H1 (cell line): ENCODE data around the gene IGSF23. TPM values are rescaled to one million over a fixed set of nuclear protein-coding genes. Genes with fewer than 3 reads are reported as not detected.

Experiments
- CTCF ChIA-PET: fragments of 300-600 bp; sonication (Branson Sonifier 250); formaldehyde crosslinking; loops from one replicate; lab custom pipeline; 2021; ENCODE audit not compliant: partially characterized antibody; lab: Charles Lee
- POLR2A ChIA-PET: fragments of 300-600 bp; sonication (Branson Sonifier 250); formaldehyde crosslinking; loops from one replicate; lab custom pipeline; 2021; ENCODE audit warnings: inconsistent platforms; ENCODE audit not compliant: partially characterized antibody; lab: Charles Lee
- DNase-seq, 2 experiments: peaks; one replicate each; pipeline versions ENCODE4 v3.0.0 to v3.0.0-alpha.2; 2010 to 2022; ENCODE audit warnings: low spot score in 2 of 2, low read depth in 1 of 2, mixed read lengths in 1 of 2
- FAIRE-seq: peaks from 2 replicates; lab custom pipeline; 2011; peaks lifted over from hg19 to GRCh38; lab: Jason Lieb, UNC
- H2AFZ ChIP-seq: 2 replicates; pipeline ENCODE4 v1.8.1; 2012; ENCODE audit warnings: low read length, inconsistent platforms
- H2AK5ac ChIP-seq: 2 replicates; pipeline ENCODE4 v1.6.1; 2013; ENCODE audit warnings: low read depth, low read length
- H2BK120ac ChIP-seq: replicated peaks from 2 replicates; pipeline ENCODE3; 2013; ENCODE audit warnings: low read depth, low read length, inconsistent platforms
- H2BK12ac ChIP-seq: 2 replicates; pipeline ENCODE4 v1.6.1; 2013; ENCODE audit warnings: low read depth, low read length
- H2BK15ac ChIP-seq: 2 replicates; pipeline ENCODE4 v1.6.1; 2013; ENCODE audit warnings: low read length
- H2BK20ac ChIP-seq: 2 replicates; pipeline ENCODE4 v1.6.1; 2013; ENCODE audit warnings: low read length
- H2BK5ac ChIP-seq: 2 replicates; pipeline ENCODE4 v1.6.1; 2013; ENCODE audit warnings: low read depth, low read length
- H3K14ac ChIP-seq: 2 replicates; pipeline ENCODE4 v1.6.1; 2013; ENCODE audit warnings: inconsistent platforms; ENCODE audit not compliant: insufficient read length
- H3K18ac ChIP-seq: 2 replicates; pipeline ENCODE4 v1.6.1; 2013; ENCODE audit warnings: low read length; ENCODE audit errors: extremely low read depth
- H3K23ac ChIP-seq: 2 replicates; pipeline ENCODE4 v1.6.1; 2013; ENCODE audit warnings: inconsistent platforms; ENCODE audit not compliant: insufficient read length
- H3K23me2 ChIP-seq: 2 replicates; pipeline ENCODE4 v1.6.1; 2013; ENCODE audit warnings: low read depth, low read length
- H3K27ac ChIP-seq: 2 replicates; pipeline ENCODE4 v1.6.1; 2011; ENCODE audit warnings: low read depth, low read length, inconsistent platforms
- H3K27me3 ChIP-seq, 4 experiments: replicated peaks in 1 of 4; 1 replicate in 1 of 4; 2 replicates in 3 of 4; pipeline versions ENCODE4 v1.6.1 to v1.8.1; 2011 to 2013; ENCODE audit warnings: low read length in 3 of 4, mild to moderate bottlenecking in 3 of 4, inconsistent platforms in 2 of 4, mixed read lengths in 2 of 4, moderate library complexity in 1 of 4; ENCODE audit not compliant: control insufficient read depth in 3 of 4, insufficient read depth in 3 of 4; ENCODE audit errors: extremely low read depth in 1 of 4
- H3K36me3 ChIP-seq, 4 experiments: 2 replicates each; pipeline versions ENCODE4 v1.6.1 to v1.8.1; 2011 to 2013; ENCODE audit warnings: mild to moderate bottlenecking in 4 of 4, low read length in 3 of 4, moderate library complexity in 2 of 4, control low read depth in 1 of 4, inconsistent platforms in 1 of 4; ENCODE audit not compliant: insufficient read depth in 4 of 4, control insufficient read depth in 2 of 4
- H3K4ac ChIP-seq: replicated peaks from 2 replicates; pipeline ENCODE3; 2013; ENCODE audit warnings: low read length, low read depth, mixed read lengths, inconsistent platforms; ENCODE audit not compliant: insufficient read length
- H3K4me1 ChIP-seq, 4 experiments: replicated peaks in 1 of 4; 1 replicate in 1 of 4; 2 replicates in 3 of 4; pipeline versions ENCODE4 v1.6.1 to v1.8.1; 2011 to 2013; ENCODE audit warnings: low read length in 3 of 4, inconsistent platforms in 2 of 4, mixed read lengths in 1 of 4; ENCODE audit not compliant: insufficient read depth in 4 of 4, control insufficient read depth in 3 of 4
- H3K4me2 ChIP-seq, 2 experiments: 2 replicates each; pipeline versions ENCODE4 v1.6.1 to v1.8.1; 2011 to 2013; ENCODE audit warnings: low read depth in 2 of 2, low read length in 2 of 2, control low read depth in 1 of 2, inconsistent platforms in 1 of 2, mild to moderate bottlenecking in 1 of 2; ENCODE audit not compliant: insufficient read depth in 1 of 2
- H3K4me3 ChIP-seq, 4 experiments: fragments of 200-600, 300-600 bp in 1 of 4; sonication (generic), shearing (Covaris generic), sonication (Bioruptor Twin) in 1 of 4; 2 replicates each; pipeline versions ENCODE4 v1.5.1 to v1.8.1; 2011 to 2016; ENCODE audit warnings: low read length in 4 of 4, low read depth in 3 of 4, control low read depth in 2 of 4, inconsistent platforms in 2 of 4, mild to moderate bottlenecking in 2 of 4, mixed read lengths in 1 of 4, moderate library complexity in 1 of 4; ENCODE audit not compliant: insufficient read depth in 2 of 4; ENCODE audit errors: extremely low read depth in 1 of 4
- H3K56ac ChIP-seq: replicated peaks from 2 replicates; pipeline ENCODE3; 2013; ENCODE audit warnings: low read depth, mild to moderate bottlenecking, mixed read lengths, low read length, inconsistent platforms; ENCODE audit not compliant: insufficient read length
- H3K79me1 ChIP-seq: 2 replicates; pipeline ENCODE4 v1.6.1; 2013; ENCODE audit warnings: low read depth, low read length, control low read depth
- H3K79me2 ChIP-seq, 2 experiments: 2 replicates each; pipeline versions ENCODE4 v1.6.1 to v1.8.1; 2012 to 2013; ENCODE audit warnings: low read length in 2 of 2, mild to moderate bottlenecking in 2 of 2, inconsistent platforms in 1 of 2; ENCODE audit not compliant: insufficient read depth in 2 of 2, control insufficient read depth in 1 of 2
- H3K9ac ChIP-seq, 4 experiments: replicated peaks in 1 of 4; 1 replicate in 1 of 4; 2 replicates in 3 of 4; pipeline versions ENCODE4 v1.6.1 to v1.8.1; 2011 to 2013; ENCODE audit warnings: low read depth in 3 of 4, low read length in 3 of 4, control low read depth in 2 of 4, mild to moderate bottlenecking in 2 of 4, moderate library complexity in 2 of 4, inconsistent platforms in 1 of 4; ENCODE audit errors: extremely low read depth in 1 of 4
- H3K9me3 ChIP-seq, 2 experiments: 2 replicates each; pipeline versions ENCODE4 v1.6.1 to v1.8.1; 2012 to 2013; ENCODE audit warnings: mild to moderate bottlenecking in 2 of 2, moderate library complexity in 2 of 2, control low read depth in 1 of 2, inconsistent platforms in 1 of 2, low read depth in 1 of 2, low read length in 1 of 2, mixed read lengths in 1 of 2; ENCODE audit not compliant: insufficient read depth in 2 of 2
- H4K20me1 ChIP-seq, 2 experiments: replicated peaks in 1 of 2; 2 replicates each; pipeline versions ENCODE3 to v1.8.1; 2011 to 2013; ENCODE audit warnings: inconsistent platforms in 2 of 2, low read length in 2 of 2, mild to moderate bottlenecking in 1 of 2; ENCODE audit not compliant: insufficient read depth in 2 of 2, control insufficient read depth in 1 of 2
- H4K5ac ChIP-seq: 2 replicates; pipeline ENCODE4 v1.6.1; 2013; ENCODE audit warnings: low read length, low read depth, mixed read lengths, inconsistent platforms; ENCODE audit not compliant: insufficient read length
- H4K8ac ChIP-seq: 2 replicates; pipeline ENCODE4 v1.8.0; 2013; ENCODE audit warnings: mild to moderate bottlenecking, moderate library complexity, low read length, inconsistent platforms; ENCODE audit not compliant: insufficient read depth; ENCODE audit errors: extremely low read depth
- H4K91ac ChIP-seq: replicated peaks from 2 replicates; pipeline ENCODE3; 2013; ENCODE audit warnings: low read length, mixed read lengths, inconsistent platforms; ENCODE audit not compliant: insufficient read length
- BACH1 ChIP-seq: IDR thresholded peaks from 2 replicates; pipeline ENCODE4 v1.6.1; 2012; ENCODE audit warnings: low read length, improper control_type of control experiment
- CBX5 ChIP-seq: fragments of 300-800, 300-1000 bp; sonication (generic); IDR thresholded peaks from 2 replicates; pipeline ENCODE4 v1.7.1; 2016; ENCODE audit warnings: antibody characterized with exemption, low read length, low read depth
- CHD1 ChIP-seq: IDR thresholded peaks from 2 replicates; pipeline ENCODE4 v1.6.1; 2012; ENCODE audit warnings: low read depth, low read length, improper control_type of control experiment
- CREB1 ChIP-seq: IDR thresholded peaks from 2 replicates; pipeline ENCODE4 v1.6.1; 2012; ENCODE audit warnings: inconsistent platforms
- GABPA ChIP-seq: IDR thresholded peaks from 2 replicates; pipeline ENCODE4 v1.6.1; 2011; ENCODE audit warnings: mild to moderate bottlenecking, low read length, moderate library complexity, borderline replicate concordance; ENCODE audit not compliant: insufficient read depth
- GTF2F1 ChIP-seq: IDR thresholded peaks from 2 replicates; pipeline ENCODE4 v1.6.1; 2012; ENCODE audit warnings: low read depth, low read length, improper control_type of control experiment, borderline replicate concordance
- MAFK ChIP-seq: IDR thresholded peaks from 2 replicates; pipeline ENCODE4 v1.6.1; 2012; ENCODE audit warnings: low read depth, mild to moderate bottlenecking, improper control_type of control experiment, low read length
- POLR2AphosphoS5 ChIP-seq: IDR thresholded peaks from 2 replicates; pipeline ENCODE4 v1.6.1; 2011; ENCODE audit warnings: low read depth, low read length
- RAD21 ChIP-seq, 2 experiments: IDR thresholded peaks in 1 of 2; conservative IDR thresholded peaks in 1 of 2; 2 replicates each; pipeline ENCODE4 v1.6.1; 2011; ENCODE audit warnings: low read depth in 2 of 2, low read length in 2 of 2, improper control_type of control experiment in 1 of 2, inconsistent platforms in 1 of 2, mild to moderate bottlenecking in 1 of 2, moderate library complexity in 1 of 2
- RBBP5 ChIP-seq: IDR thresholded peaks from 2 replicates; pipeline ENCODE4 v1.7.1; 2012; ENCODE audit warnings: low read depth, mild to moderate bottlenecking, inconsistent platforms, low read length, moderate library complexity, borderline replicate concordance
- RNF2 ChIP-seq: fragments of 200-900, 300-1000 bp; sonication (generic); IDR thresholded peaks from 2 replicates; pipeline ENCODE4 v1.7.1; 2016; ENCODE audit warnings: borderline replicate concordance, low read depth, mild to moderate bottlenecking, antibody characterized with exemption, low read length; ENCODE audit not compliant: poor library complexity, severe bottlenecking; ENCODE audit errors: missing control alignments
- SIRT6 ChIP-seq: IDR thresholded peaks from one replicate; pipeline ENCODE4 v1.7.1; 2012; ENCODE audit warnings: low read length, inconsistent platforms
- SP1 ChIP-seq: IDR thresholded peaks from 2 replicates; pipeline ENCODE4 v1.6.1; 2011; ENCODE audit warnings: low read depth, low read length
- SP4 ChIP-seq: IDR thresholded peaks from 2 replicates; pipeline ENCODE4 v1.6.1; 2012; ENCODE audit warnings: low read length, inconsistent platforms
- SRF ChIP-seq: IDR thresholded peaks from 2 replicates; pipeline ENCODE4 v1.6.1; 2011; ENCODE audit warnings: mild to moderate bottlenecking, low read depth, low read length, moderate library complexity
- SUZ12 ChIP-seq: fragments of 200-600 bp; sonication (generic); IDR thresholded peaks from 2 replicates; pipeline ENCODE4 v1.6.1; 2012; ENCODE audit warnings: mild to moderate bottlenecking, inconsistent platforms, low read length, moderate library complexity, mixed read lengths
- WGBS, 2 experiments: shearing (Covaris generic) in 1 of 2; methylation state at CpG; one replicate each; pipeline versions ENCODE4 v1.1.6 to v1.1.7; 2013 to 2015; ENCODE audit warnings: low lambda C conversion rate in 2 of 2, mixed read lengths in 2 of 2, inconsistent platforms in 1 of 2, low coverage in 1 of 2, missing lambda C conversion rate in 1 of 2; ENCODE audit not compliant: insufficient replicate concordance in 2 of 2, insufficient coverage in 1 of 2, insufficient read length in 1 of 2; ENCODE audit errors: extremely low coverage in 1 of 2, missing lambda C conversion rate in 1 of 2; 5-methylcytosine and 5-hydroxymethylcytosine counted together
- polyA plus RNA-seq, 7 experiments: library from polyadenylated mRNA; depleted of rRNA in 3 of 7; stranded (reverse) in 5 of 7; unstranded in 2 of 7; fragments of >200 nt in 5 of 7; fragments of 200-250 nt in 2 of 7; gene quantifications; 1 replicate in 5 of 7; 2 replicates in 1 of 7; 4 replicates in 1 of 7; pipeline versions ENCODE4 v1.2.1 to v1.2.3, GENCODE V29; 2011 to 2013; ENCODE audit warnings: missing spikeins in 2 of 7, mixed read lengths in 2 of 7
- total RNA-seq: library from RNA; stranded (reverse); fragmentation: NEBNext Ultra II Directional; extraction: Animal tissue kit (Norgen Biotek cat#: 25700); gene quantifications from 2 replicates; pipeline ENCODE4 v1.2.1, GENCODE V29; 2021

The IGSF23 gene
- total and polyA plus RNA-seq, 2 of the 8 experiments (the other 6 are each of a cell fraction or from before 2014, with no cell fraction given) = not detected

GRCh38 chr19:44573183-44573582 is 40.2 kb upstream of the IGSF23 start:
- no peak for FAIRE-seq
- Histone ChIP-seq H2AK5ac (no peak overlapping the region), H3K27me3 (no peaks in the 10 kb centered on the region), H2BK120ac (no peak overlapping the region), H3K14ac (no peak overlapping the region), H3K4me1 (no peaks in the 10 kb centered on the region), H3K56ac (no peak overlapping the region), H2BK20ac (no peak overlapping the region), H4K8ac (no peak overlapping the region), H3K9me3 (no peaks in the 10 kb centered on the region), H4K5ac (no peak overlapping the region), H2AFZ (no peak overlapping the region), H2BK12ac (no peak overlapping the region), H3K79me1 (no peaks in the 10 kb centered on the region), H3K27ac (no peak overlapping the region), H4K91ac (no peak overlapping the region), H3K4ac (no peak overlapping the region), H2BK15ac (no peak overlapping the region), H3K4me2 (no peak overlapping the region), H3K23me2 (no peaks in the 10 kb centered on the region), H3K9ac (no peak overlapping the region), H3K79me2 (no peaks in the 10 kb centered on the region), H3K4me3 (no peak overlapping the region), H2BK5ac (no peak overlapping the region), H4K20me1 (no peaks in the 10 kb centered on the region), H3K23ac (no peak overlapping the region), H3K36me3 (no peaks in the 10 kb centered on the region), H3K18ac (no peak overlapping the region)
- CTCF ChIA-PET = interaction anchor here (0.8 to 2.5 kb wide), 5 partner anchors 9 to 106 kb away, joined by 3 to 18 read pairs (median 5); no protein-coding TSS in a partner anchor
- WGBS, 2 experiments = 86% methylated on average over 4 of the region's 4 CpGs; no CpG with 5 or more reads in 1 of the 2 experiments
- POLR2A ChIA-PET = no interaction called here
- DNase-seq = no peak
- TF ChIP-seq GTF2F1 (no peak), RNF2 (no peak), MAFK (no peak), GABPA (no peak), BACH1 (no peak), RAD21 (IDR thresholded peaks at IDR 0.05 in 1 of 2, conservative IDR thresholded peaks at IDR 0.05 in 1 of 2; ENCODE audit: low read depth in 2 of 2, low read length in 2 of 2) (no peak), SP4 (no peak), SUZ12 (no peak), CREB1 (no peak), CBX5 (no peak), SRF (no peak), CHD1 (no peak), RBBP5 (no peak), SIRT6 (no peak), SP1 (no peak), POLR2AphosphoS5 (no peak)
